Right forelimb (tissue), 1 donor: ENCODE measurements around the gene OLFML1.

ENCODE experiments used
- DNase-seq: peaks from one replicate; pipeline ENCODE4 v3.0.0-alpha.2; 2018

OLFML1 gene

GRCh38 chr11:7533199-7534041 is 48.1 kb downstream of the OLFML1 start:
- DNase-seq = no peak

- DNase-seq = no peak
These were observed 48.7 kb downstream of the OLFML1 start for GRCh38 chr11:7534042-7534378.

GRCh38 chr11:7536100-7536499 is 50.8 kb downstream of the OLFML1 start:
- no peak for DNase-seq

- DNase-seq = no peak
These were observed 52.0 kb downstream of the OLFML1 start for GRCh38 chr11:7537265-7537664.

- no peak for DNase-seq
These were observed 52.7 kb downstream of the OLFML1 start for GRCh38 chr11:7538031-7538430.

GRCh38 chr11:7538466-7539454 is 53.5 kb downstream of the OLFML1 start:
- no peak for DNase-seq

GRCh38 chr11:7540830-7541555 is 55.7 kb downstream of the OLFML1 start:
- DNase-seq = no peak

GRCh38 chr11:7543302-7543701 is 58.0 kb downstream of the OLFML1 start:
- DNase-seq = no peak

- no peak for DNase-seq
These were observed 58.7 kb downstream of the OLFML1 start for GRCh38 chr11:7544021-7544420.

- no peak for DNase-seq
These were observed 60.3 kb downstream of the OLFML1 start for GRCh38 chr11:7545611-7546010.

- no peak for DNase-seq
These were observed 61.1 kb downstream of the OLFML1 start for GRCh38 chr11:7546324-7546791.

- DNase-seq = no peak
These were observed 62.4 kb downstream of the OLFML1 start for GRCh38 chr11:7547687-7548086.

- no peak for DNase-seq
These were observed 63.5 kb downstream of the OLFML1 start for GRCh38 chr11:7548659-7549274.

GRCh38 chr11:7549681-7550080 is 64.4 kb downstream of the OLFML1 start:
- no peak for DNase-seq

GRCh38 chr11:7551571-7551970 is 66.3 kb downstream of the OLFML1 start:
- DNase-seq = no peak

GRCh38 chr11:7552666-7553065 is 67.4 kb downstream of the OLFML1 start:
- DNase-seq = no peak

GRCh38 chr11:7555052-7555699 is 69.9 kb downstream of the OLFML1 start:
- no peak for DNase-seq

GRCh38 chr11:7558046-7558445 is 72.7 kb downstream of the OLFML1 start:
- DNase-seq = no peak

- DNase-seq = no peak
These were observed 74.3 kb downstream of the OLFML1 start for GRCh38 chr11:7559398-7560283.
